GM18519 (cell line): Measurements from ENCODE around the gene FAM13A.
"Not testable (repeated sequence)": the region's sequence is repeated elsewhere in the genome, so short reads cannot be mapped to it uniquely, and the experiment has no call there.

ENCODE experiments used
- ATAC-seq: cut with Tn5 transposase; IDR thresholded peaks from one replicate; pipeline ENCODE4 v1.9.1; 2021; ENCODE audit warnings: mild to moderate bottlenecking, moderate library complexity; ENCODE audit not compliant: unreplicated experiment, low FRiP score

The FAM13A gene

GRCh38 chr4:89000844-89001360 is 56.1 kb downstream of the FAM13A start:
- no peak for ATAC-seq

DNA sequence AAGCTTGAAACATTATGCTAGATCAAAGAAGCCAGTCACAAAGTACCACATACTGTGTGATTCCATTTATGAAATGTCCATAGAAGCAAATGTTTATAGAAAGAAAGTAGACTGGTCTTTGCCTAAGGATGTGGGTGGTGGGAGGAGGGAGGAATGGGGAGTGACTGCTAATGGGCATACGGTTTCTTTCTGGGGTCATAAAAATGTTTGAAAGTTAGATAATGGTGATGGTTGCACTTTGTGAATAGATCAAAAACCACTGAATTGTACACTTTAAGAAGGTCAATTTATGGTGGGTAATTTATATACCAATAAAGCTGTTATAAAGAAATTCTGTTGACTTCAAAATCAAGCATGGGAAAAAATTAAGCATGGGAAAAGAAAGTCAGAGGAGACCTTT is 56.6 kb downstream of the FAM13A start:
- ATAC-seq = no peak

- ATAC-seq = no peak
Observed at GRCh38 chr4:88999392-88999930, 57.5 kb downstream of the FAM13A start.

- no peak for ATAC-seq
Observed at GRCh38 chr4:88998891-88999290, 58.1 kb downstream of the FAM13A start.

GRCh38 chr4:88998001-88998400 is 59.0 kb downstream of the FAM13A start:
- ATAC-seq = no peak

GRCh38 chr4:88995874-88996273 is 61.1 kb downstream of the FAM13A start:
- ATAC-seq = no peak

- not testable (repeated sequence) for ATAC-seq
Observed at GRCh38 chr4:88995257-88995656, 61.7 kb downstream of the FAM13A start.

GRCh38 chr4:88993246-88993645 is 63.7 kb downstream of the FAM13A start:
- ATAC-seq = no peak

- no peak for ATAC-seq
Observed at GRCh38 chr4:88991746-88992145, 65.2 kb downstream of the FAM13A start.

- no peak for ATAC-seq
Observed at GRCh38 chr4:88989990-88990389, 67.0 kb downstream of the FAM13A start.

- ATAC-seq = no peak
Observed at GRCh38 chr4:88985088-88985773, 71.8 kb downstream of the FAM13A start.

GRCh38 chr4:88982757-88983156 is 74.2 kb downstream of the FAM13A start:
- no peak for ATAC-seq

DNA sequence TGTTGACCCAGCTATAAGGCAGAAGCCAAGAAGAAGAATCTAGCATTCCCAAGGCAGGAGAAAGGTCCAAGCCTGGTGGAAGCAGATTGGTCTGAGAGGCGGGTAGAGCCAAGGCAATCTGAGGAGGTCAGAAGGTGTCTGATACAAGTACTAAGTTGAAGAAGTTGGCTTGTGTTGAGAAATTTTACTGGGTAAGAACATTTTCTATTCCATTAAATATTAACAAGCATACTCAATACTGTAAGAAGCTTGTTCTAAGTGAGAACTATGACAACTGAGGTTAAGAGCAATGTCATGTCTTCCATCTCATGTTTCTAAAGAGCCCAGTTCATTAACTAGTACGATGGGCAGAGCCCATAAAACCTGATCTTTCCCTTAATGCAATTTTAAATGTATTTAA is 75.0 kb downstream of the FAM13A start:
- no peak for ATAC-seq

- no peak for ATAC-seq
Observed at GRCh38 chr4:88981556-88981955, 75.4 kb downstream of the FAM13A start.

- ATAC-seq = no peak
Observed at GRCh38 chr4:88979276-88979675, 77.7 kb downstream of the FAM13A start.

DNA sequence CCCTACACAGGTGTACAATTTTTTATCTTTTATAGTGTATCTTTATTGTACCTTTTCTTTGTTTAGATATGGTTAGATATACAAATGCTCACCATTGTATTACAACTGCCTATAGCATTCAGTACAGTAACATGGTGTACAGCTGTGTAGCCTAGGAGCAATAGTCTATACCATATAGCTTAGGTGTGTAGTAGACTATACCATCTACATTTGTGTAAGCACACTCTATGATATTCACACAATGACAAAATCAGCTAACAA is 80.3 kb downstream of the FAM13A start:
- no peak for ATAC-seq

GRCh38 chr4:88975958-88976774 is 80.8 kb downstream of the FAM13A start:
- no peak for ATAC-seq

- ATAC-seq = no peak
Observed at GRCh38 chr4:88971536-88971935, 85.4 kb downstream of the FAM13A start.

DNA sequence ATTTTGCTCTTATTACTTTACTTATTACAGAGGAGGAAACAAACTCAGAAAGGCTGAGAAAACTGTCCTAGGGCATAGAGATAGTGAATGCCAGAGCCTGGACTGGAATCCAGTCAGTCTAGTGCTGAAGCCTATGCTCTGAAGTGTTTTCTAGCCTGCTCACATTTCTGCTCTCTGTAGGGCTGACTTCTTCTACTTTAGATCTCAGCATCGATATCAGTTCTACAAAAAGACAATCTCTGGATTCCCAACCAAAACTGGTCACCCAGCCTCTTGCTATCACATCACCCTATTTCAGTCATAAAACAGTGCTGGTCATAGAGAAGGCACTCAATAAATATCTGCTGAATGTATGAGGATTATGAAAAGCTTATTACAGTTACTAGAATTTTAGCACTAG is 87.2 kb downstream of the FAM13A start:
- ATAC-seq = no peak

DNA sequence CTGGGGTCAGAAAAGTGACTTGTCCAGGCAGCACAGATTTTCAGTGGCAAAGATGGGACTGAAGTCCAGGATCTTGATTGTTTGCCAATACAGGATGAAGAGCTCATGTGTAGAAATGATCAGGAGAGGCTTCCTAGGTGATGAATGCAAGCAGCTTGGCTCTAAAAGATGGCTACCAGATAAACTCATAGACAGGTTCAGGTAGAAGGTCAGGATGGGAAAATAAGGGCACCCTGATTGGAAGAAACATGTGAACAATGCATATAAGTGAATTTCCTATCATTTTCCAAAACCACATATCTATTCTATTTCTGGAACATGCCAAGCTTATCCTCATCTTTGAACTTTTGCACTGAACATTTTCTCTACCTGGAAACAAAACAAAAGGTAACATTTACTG is 87.7 kb downstream of the FAM13A start:
- no peak for ATAC-seq

DNA sequence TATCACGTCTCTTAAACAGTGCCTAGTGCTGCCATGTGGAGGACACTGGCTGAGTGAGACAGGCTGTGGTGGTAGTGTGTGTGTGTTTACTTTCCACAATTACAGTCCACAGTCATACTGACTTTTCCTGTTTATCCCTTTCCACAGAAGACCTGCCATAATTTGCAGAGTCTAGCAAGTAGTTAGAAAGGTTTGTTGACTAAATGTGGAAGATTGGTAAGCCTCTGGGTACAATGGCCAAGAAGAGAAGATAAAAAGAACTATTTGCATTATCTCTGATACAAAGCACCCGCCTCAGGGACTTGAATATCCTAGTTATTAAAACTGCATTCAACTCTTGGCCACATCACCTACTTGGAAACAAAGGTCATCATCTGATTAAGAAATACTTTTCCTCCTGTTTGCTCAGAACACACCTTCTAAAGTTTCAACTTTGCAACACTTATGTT is 89.1 kb downstream of the FAM13A start:
- ATAC-seq = no peak

DNA sequence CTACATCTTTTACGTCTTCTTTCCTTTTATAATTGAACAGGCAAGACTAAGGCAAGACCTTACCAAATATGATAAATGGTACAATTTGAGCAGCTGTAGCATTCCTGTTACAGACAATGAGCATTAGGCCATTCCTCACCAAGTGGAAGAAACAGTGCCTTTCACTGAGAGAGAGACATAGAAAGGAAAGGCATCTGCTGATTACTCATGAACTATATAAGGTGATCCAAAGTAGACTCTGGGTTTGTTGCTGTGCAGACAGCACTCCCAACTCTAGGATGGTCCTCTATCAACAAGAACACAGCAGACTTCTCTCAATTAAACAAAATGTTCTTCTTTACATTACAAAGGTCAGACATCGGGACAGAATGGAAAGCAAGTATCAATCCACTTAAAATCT is 91.9 kb downstream of the FAM13A start:
- ATAC-seq = no peak
